SK-N-SH (cell line): ENCODE data around the gene GMPPB. TPM values are rescaled to one million over a fixed set of nuclear protein-coding genes. Genes with fewer than 3 reads are reported as not detected.

ENCODE experiments used
- CTCF ChIA-PET: fragments of 300-600, 350-600 bp; formaldehyde crosslinking; extraction: SDS; loops from one replicate; lab custom pipeline; 2021; lab: Yijun Ruan, JAX
- POLR2A ChIA-PET: fragments of 350-600 bp; sonication (Branson Sonifier 250); formaldehyde crosslinking; extraction: SDS; loops from one replicate; lab custom pipeline; 2020; ENCODE audit warnings: antibody characterized with exemption, inconsistent platforms; lab: Yijun Ruan, JAX
- DNase-seq: peaks from one replicate; pipeline ENCODE4 v3.0.0; 2012
- H2AFZ ChIP-seq: fragments of 200-600 bp; sonication (generic); 2 replicates; pipeline ENCODE4 v1.8.1; 2016; ENCODE audit warnings: antibody characterized with exemption, mild to moderate bottlenecking, low read depth
- H3F3A ChIP-seq: fragments of 200-600 bp; sonication (generic); replicated peaks from 2 replicates; pipeline ENCODE3; 2016; ENCODE audit warnings: antibody characterized with exemption, mild to moderate bottlenecking; ENCODE audit not compliant: insufficient read depth
- H3K27ac ChIP-seq, 2 experiments: fragments of 200-500 bp in 1 of 2; fragments of 200-600 bp in 1 of 2; sonication (Bioruptor generic) in 1 of 2; sonication (generic), shearing (Covaris generic) in 1 of 2; 2 replicates each; pipeline versions ENCODE4 v1.5.1 to v1.6.1; 2014 to 2016; ENCODE audit warnings: low read depth in 2 of 2, inconsistent platforms in 1 of 2, low read length in 1 of 2, mild to moderate bottlenecking in 1 of 2, mixed read lengths in 1 of 2
- H3K27me3 ChIP-seq: fragments of 200-600 bp; sonication (generic), shearing (Covaris generic); 2 replicates; pipeline ENCODE4 v1.6.1; 2016; ENCODE audit warnings: mixed run types; ENCODE audit not compliant: insufficient read depth
- H3K36me3 ChIP-seq, 2 experiments: fragments of 200-500 bp in 1 of 2; fragments of 200-600 bp in 1 of 2; sonication (Bioruptor generic) in 1 of 2; sonication (generic) in 1 of 2; replicated peaks in 1 of 2; 2 replicates each; pipeline versions ENCODE3 to v1.5.1; 2014 to 2016; ENCODE audit warnings: low read length in 1 of 2, mild to moderate bottlenecking in 1 of 2; ENCODE audit not compliant: insufficient read depth in 2 of 2, control insufficient read depth in 1 of 2
- H3K4me1 ChIP-seq, 2 experiments: fragments of 200-500 bp in 1 of 2; fragments of 200-600 bp in 1 of 2; sonication (Bioruptor generic) in 1 of 2; sonication (generic), shearing (Covaris generic) in 1 of 2; 2 replicates each; pipeline versions ENCODE4 v1.5.1 to v1.6.1; 2014 to 2016; ENCODE audit warnings: low read depth in 1 of 2, low read length in 1 of 2, mixed run types in 1 of 2; ENCODE audit not compliant: insufficient read depth in 2 of 2, control insufficient read depth in 1 of 2
- H3K4me2 ChIP-seq: fragments of 200-600 bp; sonication (generic), shearing (Covaris generic); 2 replicates; pipeline ENCODE4 v1.6.1; 2017; ENCODE audit warnings: mixed run types
- H3K4me3 ChIP-seq, 2 experiments: fragments of 200-500 bp in 1 of 2; fragments of 200-600 bp in 1 of 2; sonication (Bioruptor generic) in 1 of 2; sonication (generic), shearing (Covaris generic) in 1 of 2; 2 replicates each; pipeline versions ENCODE4 v1.5.1 to v1.8.1; 2014 to 2016; ENCODE audit warnings: low read depth in 2 of 2, inconsistent platforms in 1 of 2, low read length in 1 of 2, mild to moderate bottlenecking in 1 of 2, mixed read lengths in 1 of 2, moderate library complexity in 1 of 2
- H3K79me2 ChIP-seq: fragments of 200-600 bp; sonication (generic); 2 replicates; pipeline ENCODE4 v1.8.1; 2017; ENCODE audit warnings: mild to moderate bottlenecking; ENCODE audit not compliant: insufficient read depth
- H3K9ac ChIP-seq: fragments of 200-600 bp; sonication (generic); 2 replicates; pipeline ENCODE4 v1.6.1; 2017; ENCODE audit warnings: mixed run types
- H3K9me2 ChIP-seq: fragments of 200-600 bp; sonication (generic); 2 replicates; pipeline ENCODE4 v1.6.1; 2017; ENCODE audit warnings: mixed run types
- H3K9me3 ChIP-seq: fragments of 200-600 bp; sonication (generic); 2 replicates; pipeline ENCODE4 v1.6.1; 2017; ENCODE audit warnings: mixed run types, mild to moderate bottlenecking, moderate library complexity
- H4K20me1 ChIP-seq: fragments of 200-600 bp; sonication (generic); 2 replicates; pipeline ENCODE4 v1.6.1; 2017; ENCODE audit warnings: mild to moderate bottlenecking, mixed run types; ENCODE audit not compliant: insufficient read depth
- CHD2 ChIP-seq: fragments of 150-350 bp; IDR thresholded peaks from 2 replicates; pipeline ENCODE4 v1.6.1; 2018; ENCODE audit warnings: low read length; ENCODE audit not compliant: partially characterized antibody
- EP300 ChIP-seq, 2 experiments: IDR thresholded peaks; 2 replicates each; pipeline versions ENCODE4 v1.4.0 to v1.6.1; 2012; ENCODE audit warnings: borderline replicate concordance in 1 of 2, low read depth in 1 of 2, low read length in 1 of 2
- EZH2phosphoT487 ChIP-seq: fragments of 200-600 bp; sonication (generic); IDR thresholded peaks from 2 replicates; pipeline ENCODE4 v1.6.1; 2017; ENCODE audit warnings: low read depth, mixed run types, mild to moderate bottlenecking, antibody characterized with exemption, moderate library complexity, borderline replicate concordance
- JUND ChIP-seq: IDR thresholded peaks from 2 replicates; pipeline ENCODE4 v1.4.0; 2012
- MEF2A ChIP-seq: IDR thresholded peaks from 2 replicates; pipeline ENCODE4 v1.4.0; 2012; ENCODE audit warnings: low read depth, borderline replicate concordance
- MXI1 ChIP-seq: IDR thresholded peaks from 2 replicates; pipeline ENCODE4 v1.6.1; 2012; ENCODE audit warnings: mild to moderate bottlenecking, low read depth, low read length, improper control_type of control experiment
- NFIC ChIP-seq: IDR thresholded peaks from 2 replicates; pipeline ENCODE4 v1.4.0; 2012; ENCODE audit warnings: borderline replicate concordance
- POLR2AphosphoS5 ChIP-seq: IDR thresholded peaks from 2 replicates; pipeline ENCODE4 v1.6.1; 2012; ENCODE audit warnings: low read depth, low read length
- RCOR1 ChIP-seq: fragments of 150-350 bp; IDR thresholded peaks from 2 replicates; pipeline ENCODE4 v1.6.1; 2017; ENCODE audit warnings: antibody characterized with exemption, low read length
- REST ChIP-seq: IDR thresholded peaks from 2 replicates; pipeline ENCODE4 v1.6.1; 2012; ENCODE audit warnings: mild to moderate bottlenecking, low read depth, low read length, moderate library complexity
- RFX5 ChIP-seq: IDR thresholded peaks from 2 replicates; pipeline ENCODE4 v1.6.1; 2012; ENCODE audit warnings: mild to moderate bottlenecking, improper control_type of control experiment, low read length
- RXRA ChIP-seq: IDR thresholded peaks from 2 replicates; pipeline ENCODE4 v1.4.0; 2012; ENCODE audit warnings: low read depth, mild to moderate bottlenecking, borderline replicate concordance
- TEAD4 ChIP-seq: IDR thresholded peaks from 2 replicates; pipeline ENCODE4 v1.4.0; 2012; ENCODE audit warnings: mild to moderate bottlenecking, borderline replicate concordance; ENCODE audit not compliant: insufficient read depth
- ZBTB33 ChIP-seq: IDR thresholded peaks from 2 replicates; pipeline ENCODE4 v1.4.0; 2012; ENCODE audit warnings: low read depth, borderline replicate concordance
- WGBS: methylation state at CpG from one replicate; pipeline ENCODE4 v1.1.6; 2017; ENCODE audit warnings: low lambda C conversion rate; 5-methylcytosine and 5-hydroxymethylcytosine counted together
- polyA plus RNA-seq, 3 experiments: library from polyadenylated mRNA; depleted of rRNA; stranded (reverse); fragments of >200 nt; gene quantifications; 2 replicates each; pipeline ENCODE4 v1.2.3, GENCODE V29; 2012

The GMPPB gene
- polyA plus RNA-seq, 1 of the 3 experiments (the other 2 are of a cell fraction), result 25.1 TPM

- Histone ChIP-seq H3K4me1 (peaks cover 0 to 12% of the 10 kb centered on the region in 2 experiments; a peak in 1 of 4 replicates), H3K9me2 (no peaks in the 10 kb centered on the region), H3K27me3 (no peaks in the 10 kb centered on the region), H3K4me2 (no peak overlapping the region), H3K27ac (no peak overlapping the region), H3K4me3 (no peak overlapping the region), H3K9me3 (no peaks in the 10 kb centered on the region), H3K9ac (no peak overlapping the region), H3K36me3 (peaks cover 0 to 30% of the 10 kb centered on the region in 2 experiments), H3K79me2 (no peaks in the 10 kb centered on the region), H2AFZ (no peak overlapping the region), H4K20me1 (no peaks in the 10 kb centered on the region), H3F3A (peaks cover 6% of the 10 kb centered on the region)
- DNase-seq, result peak; percentile 12
- 100% methylated on average over 8 of the region's 16 CpGs for WGBS
- ChIA-PET POLR2A (no interaction called here), CTCF (interaction anchor here (1.1 to 7.9 kb wide), 2 partner anchors 14 to 123 kb away, joined by 4 to 76 read pairs; no protein-coding TSS in a partner anchor)
- TF ChIP-seq RXRA (no peak), REST (no peak), ZBTB33 (no peak), CHD2 (no peak)
These were observed 7.0 kb downstream of the GMPPB start for GRCh38 chr3:49716691-49717210.

GRCh38 chr3:49716169-49716568 is 7.6 kb downstream of the GMPPB start:
- no CpG with 5 or more reads among the region's 7 CpGs for WGBS
- peak; percentile 4 for DNase-seq
- Histone ChIP-seq H3K4me1 (peaks cover 0 to 12% of the 10 kb centered on the region in 2 experiments; a peak in 1 of 4 replicates), H3F3A (peaks cover 6% of the 10 kb centered on the region), H3K27ac (no peak overlapping the region), H3K27me3 (no peaks in the 10 kb centered on the region), H3K4me3 (no peak overlapping the region), H3K9me3 (no peaks in the 10 kb centered on the region), H2AFZ (no peak overlapping the region), H3K9me2 (no peaks in the 10 kb centered on the region), H3K79me2 (no peaks in the 10 kb centered on the region), H3K4me2 (no peak overlapping the region), H3K9ac (no peak overlapping the region), H3K36me3 (peaks cover 2 to 24% of the 10 kb centered on the region in 2 experiments), H4K20me1 (no peaks in the 10 kb centered on the region)
- ChIA-PET CTCF (interaction anchor here (7.9 kb wide), 1 partner anchor 14 kb away, joined by 76 read pairs; no protein-coding TSS in a partner anchor), POLR2A (no interaction called here)
- TF ChIP-seq EP300 (IDR thresholded peaks at IDR 0.05; ENCODE audit: borderline replicate concordance in 1 of 2, low read depth in 1 of 2, low read length in 1 of 2), result no peak
- no peak for TF ChIP-seq JUND
- no peak for TF ChIP-seq RCOR1
- TF ChIP-seq RFX5, result no peak
- no peak for TF ChIP-seq POLR2AphosphoS5
- TF ChIP-seq MEF2A, result no peak
- TF ChIP-seq TEAD4, result no peak
- no peak for TF ChIP-seq NFIC
- TF ChIP-seq MXI1, result no peak
- TF ChIP-seq EZH2phosphoT487, result no peak
